Measurements from ENCODE around the gene EPB41L4B. TPM values are rescaled to one million over a fixed set of nuclear protein-coding genes. Genes with fewer than 3 reads are reported as not detected.
"Not testable (repeated sequence)": the region's sequence is repeated elsewhere in the genome, so short reads cannot be mapped to it uniquely, and the experiment has no call there.

Gene EPB41L4B
- total RNA-seq, 1 experiment from 2014 or later = 8.1 TPM

DNA sequence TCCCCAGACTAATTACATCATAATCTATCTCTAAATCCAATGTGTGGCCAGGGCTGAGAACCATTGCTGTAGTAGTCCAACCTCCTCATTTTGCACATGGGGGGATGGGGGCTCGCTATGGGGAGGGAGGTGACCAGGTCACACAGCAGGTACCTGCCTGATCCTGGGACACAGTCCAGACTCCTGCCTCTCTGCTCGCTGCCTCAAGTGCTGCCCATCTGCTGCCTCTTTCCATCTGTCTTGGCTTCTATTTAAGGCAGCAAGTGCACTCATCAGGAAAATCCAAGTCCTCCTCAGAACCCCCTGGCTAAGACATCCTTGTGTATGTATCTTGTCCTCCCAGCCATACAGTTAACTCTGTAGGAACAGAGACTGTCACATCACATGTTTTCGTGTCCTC lies 96.1 kb downstream of the EPB41L4B start:
- ChIA-PET CTCF (no interaction called here), RAD21 (ENCODE audit: low non-redundant PET in 1 of 2, low total read pairs in 2 of 2, uncharacterized antibody in 2 of 2, unreplicated experiment in 2 of 2) (no interaction called here), POLR2A (no interaction called here)
- no peak overlapping the region for H3K27ac ChIP-seq (ENCODE audit: low read depth, low read length)
- H3K4me2 ChIP-seq (ENCODE audit: low read length) = no peak overlapping the region
- intact Hi-C loops (cut with micrococcal nuclease) = no loop called here
- H3K27me3 ChIP-seq (ENCODE audit: insufficient read depth, low read length) = no peaks in the 10 kb centered on the region
- H3K9me3 ChIP-seq (ENCODE audit: control insufficient read depth in 1 of 2, insufficient read depth in 1 of 2, low read depth in 1 of 2, low read length in 2 of 2) = no peaks in the 10 kb centered on the region
- BruUV-seq (replicated peaks) = no TSS peak
- H2AFZ ChIP-seq (ENCODE audit: low read depth, low read length, poor library complexity, severe bottlenecking) = no peak overlapping the region
- H3K4me3 ChIP-seq (replicated peaks in 1 of 2; ENCODE audit: low read depth in 1 of 2, low read length in 2 of 2) = no peak overlapping the region
- no peak for ATAC-seq
- no peaks in the 10 kb centered on the region for H3K9me2 ChIP-seq (ENCODE audit: insufficient read depth)
- TF ChIP-seq CEBPB (IDR thresholded peaks at IDR 0.05; ENCODE audit: low read depth) (no peak), TCF7L2 (IDR thresholded peaks at IDR 0.05; ENCODE audit: borderline replicate concordance, extremely low read depth, insufficient read depth, insufficient read length) (no peak), SRF (IDR thresholded peaks at IDR 0.05; ENCODE audit: low read depth) (no peak), RAD21 (IDR thresholded peaks at IDR 0.05; ENCODE audit: low read depth) (no peak)
- TF ChIP-seq, protein P1, sequence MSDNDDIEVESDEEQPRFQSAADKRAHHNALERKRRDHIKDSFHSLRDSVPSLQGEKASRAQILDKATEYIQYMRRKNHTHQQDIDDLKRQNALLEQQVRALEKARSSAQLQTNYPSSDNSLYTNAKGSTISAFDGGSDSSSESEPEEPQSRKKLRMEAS (IDR thresholded peaks at IDR 0.05) = no peak
- no peaks in the 10 kb centered on the region for H4K20me1 ChIP-seq (ENCODE audit: insufficient read depth)
- no peak overlapping the region for H3K9ac ChIP-seq (ENCODE audit: low read length)
- no peak for DNase-seq (ENCODE audit: low read depth, low spot score)
- H3K79me2 ChIP-seq (ENCODE audit: insufficient read depth, low read length) = no peaks in the 10 kb centered on the region
- no peaks in the 10 kb centered on the region for H3K4me1 ChIP-seq (ENCODE audit: control insufficient read depth in 1 of 2, insufficient read depth in 2 of 2, low read length in 2 of 2)
- H3K36me3 ChIP-seq (ENCODE audit: control insufficient read depth in 1 of 2, insufficient read depth in 2 of 2, low read length in 2 of 2) = no peaks in the 10 kb centered on the region

DNA sequence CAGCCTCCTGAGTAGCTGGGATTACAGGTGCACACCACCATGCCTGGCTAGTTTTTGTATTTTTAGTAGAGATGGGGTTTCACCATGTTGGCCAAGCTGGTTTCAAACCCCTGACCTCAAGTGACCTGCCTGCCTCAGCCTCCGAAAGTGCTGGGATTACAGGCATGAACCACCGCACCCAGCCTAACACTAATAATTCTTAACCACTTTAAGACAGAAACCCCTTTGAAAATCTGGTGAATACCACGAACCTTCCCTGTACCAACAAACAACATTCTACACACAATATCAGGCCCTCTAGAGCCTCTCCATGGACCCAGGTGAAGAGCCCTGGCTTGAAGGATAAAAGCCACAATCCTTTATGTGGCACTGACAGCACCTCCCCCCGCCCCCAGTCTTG lies 102.6 kb downstream of the EPB41L4B start:
- H3K27me3 ChIP-seq (ENCODE audit: insufficient read depth, low read length); H2AFZ ChIP-seq (ENCODE audit: low read depth, low read length, poor library complexity, severe bottlenecking); intact Hi-C loops (cut with micrococcal nuclease); ATAC-seq; H3K79me2 ChIP-seq (ENCODE audit: insufficient read depth, low read length); RAD21 ChIA-PET (ENCODE audit: low non-redundant PET in 1 of 2, low total read pairs in 2 of 2, uncharacterized antibody in 2 of 2, unreplicated experiment in 2 of 2); H3K9me2 ChIP-seq (ENCODE audit: insufficient read depth); H3K27ac ChIP-seq (ENCODE audit: low read depth, low read length); H3K9me3 ChIP-seq (ENCODE audit: control insufficient read depth in 1 of 2, insufficient read depth in 1 of 2, low read depth in 1 of 2, low read length in 2 of 2); H3K4me1 ChIP-seq (ENCODE audit: control insufficient read depth in 1 of 2, insufficient read depth in 2 of 2, low read length in 2 of 2); H3K36me3 ChIP-seq (ENCODE audit: control insufficient read depth in 1 of 2, insufficient read depth in 2 of 2, low read length in 2 of 2); H3K4me2 ChIP-seq (ENCODE audit: low read length); DNase-seq (ENCODE audit: low read depth, low spot score); BruUV-seq (replicated peaks); H3K4me3 ChIP-seq (replicated peaks in 1 of 2; ENCODE audit: low read depth in 1 of 2, low read length in 2 of 2); H4K20me1 ChIP-seq (ENCODE audit: insufficient read depth); CTCF ChIA-PET; H3K9ac ChIP-seq (ENCODE audit: low read length); POLR2A ChIA-PET: not testable (repeated sequence)
